CD4-positive, alpha-beta T cell treated with Interleukin-21 for 1 hour (primary cell): Measurements from ENCODE around the gene ARMC2.

Experiments
- DNase-seq: peaks from one replicate; pipeline ENCODE4 v3.0.0-alpha.2; 2020

The ARMC2 gene

GRCh38 chr6:108835218-108835850, 12.9 kb upstream of the ARMC2 start:
- DNase-seq = peak; percentile 86

GRCh38 chr6:108836061-108836460, 12.2 kb upstream of the ARMC2 start:
- DNase-seq = no peak

- peak; percentile 34 for DNase-seq
These were observed 10.8 kb upstream of the ARMC2 start for GRCh38 chr6:108837236-108837971.

GRCh38 chr6:108838101-108838717, 10.0 kb upstream of the ARMC2 start:
- DNase-seq = no peak

GRCh38 chr6:108839083-108839642, 9.1 kb upstream of the ARMC2 start:
- no peak for DNase-seq

- no peak for DNase-seq
These were observed 7.3 kb upstream of the ARMC2 start for GRCh38 chr6:108840919-108841318.

- peak; percentile 15 for DNase-seq
These were observed 6.8 kb upstream of the ARMC2 start for GRCh38 chr6:108841377-108841855.

- DNase-seq = no peak
These were observed 4.1 kb upstream of the ARMC2 start for GRCh38 chr6:108844135-108844534.

- DNase-seq = no peak
These were observed 3.1 kb upstream of the ARMC2 start for GRCh38 chr6:108845145-108845544.

- no peak for DNase-seq
These were observed 2.1 kb upstream of the ARMC2 start for GRCh38 chr6:108846101-108846500.

GRCh38 chr6:108846628-108847027, 1.6 kb upstream of the ARMC2 start:
- DNase-seq = no peak

- DNase-seq = no peak
These were observed 495 bp upstream of the ARMC2 start for GRCh38 chr6:108847738-108848115.

GRCh38 chr6:108850669-108851465, 2.6 kb downstream of the ARMC2 start:
- no peak for DNase-seq

GRCh38 chr6:108851756-108852155, 3.5 kb downstream of the ARMC2 start:
- no peak for DNase-seq

- DNase-seq = no peak
These were observed 4.9 kb downstream of the ARMC2 start for GRCh38 chr6:108853077-108853476.

GRCh38 chr6:108862479-108863191, 14.4 kb downstream of the ARMC2 start:
- DNase-seq = no peak

GRCh38 chr6:108865751-108866286, 17.6 kb downstream of the ARMC2 start:
- DNase-seq = peak; percentile 23

- DNase-seq = no peak
These were observed 18.6 kb downstream of the ARMC2 start for GRCh38 chr6:108866798-108867197.

- no peak for DNase-seq
These were observed 20.4 kb downstream of the ARMC2 start for GRCh38 chr6:108868647-108869046.

- DNase-seq = no peak
These were observed 21.7 kb downstream of the ARMC2 start for GRCh38 chr6:108869876-108870275.

- DNase-seq = no peak
These were observed 22.1 kb downstream of the ARMC2 start for GRCh38 chr6:108870357-108870756.

- DNase-seq = peak; percentile 39
These were observed 23.9 kb downstream of the ARMC2 start for GRCh38 chr6:108872141-108872557.
